ENCODE data around the gene SMARCC2.

DNA sequence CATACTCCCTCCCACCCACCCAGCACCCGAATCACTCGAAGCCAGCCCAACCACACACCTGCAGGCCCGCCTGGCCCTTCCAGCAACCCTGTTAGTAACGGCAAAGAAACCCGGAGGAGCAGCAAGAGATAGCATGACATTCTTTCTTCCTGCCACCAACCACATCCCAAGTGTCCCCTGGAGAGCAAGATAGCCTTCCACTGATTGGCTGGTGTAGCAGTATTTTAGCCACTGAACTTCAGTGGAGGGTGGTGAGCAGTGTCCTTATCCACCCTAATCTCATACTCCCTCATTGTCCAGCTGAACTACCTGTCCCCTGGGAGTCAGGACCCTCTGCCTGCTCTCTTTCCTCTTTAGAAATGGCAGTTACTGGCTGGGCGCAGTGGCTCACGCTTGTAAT is 39.8 kb upstream of the SMARCC2 start:
- no peak for TF ChIP-seq ZNF2 (tag by site-specific recombination; IDR thresholded peaks at IDR 0.05)
- TF ChIP-seq, protein P1, sequence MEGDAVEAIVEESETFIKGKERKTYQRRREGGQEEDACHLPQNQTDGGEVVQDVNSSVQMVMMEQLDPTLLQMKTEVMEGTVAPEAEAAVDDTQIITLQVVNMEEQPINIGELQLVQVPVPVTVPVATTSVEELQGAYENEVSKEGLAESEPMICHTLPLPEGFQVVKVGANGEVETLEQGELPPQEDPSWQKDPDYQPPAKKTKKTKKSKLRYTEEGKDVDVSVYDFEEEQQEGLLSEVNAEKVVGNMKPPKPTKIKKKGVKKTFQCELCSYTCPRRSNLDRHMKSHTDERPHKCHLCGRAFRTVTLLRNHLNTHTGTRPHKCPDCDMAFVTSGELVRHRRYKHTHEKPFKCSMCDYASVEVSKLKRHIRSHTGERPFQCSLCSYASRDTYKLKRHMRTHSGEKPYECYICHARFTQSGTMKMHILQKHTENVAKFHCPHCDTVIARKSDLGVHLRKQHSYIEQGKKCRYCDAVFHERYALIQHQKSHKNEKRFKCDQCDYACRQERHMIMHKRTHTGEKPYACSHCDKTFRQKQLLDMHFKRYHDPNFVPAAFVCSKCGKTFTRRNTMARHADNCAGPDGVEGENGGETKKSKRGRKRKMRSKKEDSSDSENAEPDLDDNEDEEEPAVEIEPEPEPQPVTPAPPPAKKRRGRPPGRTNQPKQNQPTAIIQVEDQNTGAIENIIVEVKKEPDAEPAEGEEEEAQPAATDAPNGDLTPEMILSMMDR (tag by site-specific recombination; IDR thresholded peaks at IDR 0.05): no peak
- no peak for TF ChIP-seq ZNF146 (tag by site-specific recombination; IDR thresholded peaks at IDR 0.05)
- TF ChIP-seq, protein P2, sequence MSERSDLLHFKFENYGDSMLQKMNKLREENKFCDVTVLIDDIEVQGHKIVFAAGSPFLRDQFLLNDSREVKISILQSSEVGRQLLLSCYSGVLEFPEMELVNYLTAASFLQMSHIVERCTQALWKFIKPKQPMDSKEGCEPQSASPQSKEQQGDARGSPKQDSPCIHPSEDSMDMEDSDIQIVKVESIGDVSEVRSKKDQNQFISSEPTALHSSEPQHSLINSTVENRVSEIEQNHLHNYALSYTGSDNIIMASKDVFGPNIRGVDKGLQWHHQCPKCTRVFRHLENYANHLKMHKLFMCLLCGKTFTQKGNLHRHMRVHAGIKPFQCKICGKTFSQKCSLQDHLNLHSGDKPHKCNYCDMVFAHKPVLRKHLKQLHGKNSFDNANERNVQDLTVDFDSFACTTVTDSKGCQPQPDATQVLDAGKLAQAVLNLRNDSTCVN (tag by site-specific recombination; optimal IDR thresholded peaks at IDR 0.05): no peak
- no peak for TF ChIP-seq ZNF768 (tag by site-specific recombination; IDR thresholded peaks at IDR 0.05)
- no peak for TF ChIP-seq ZNF133 (tag by site-specific recombination; IDR thresholded peaks at IDR 0.05)
- no peak for TF ChIP-seq TCF7L2 (IDR thresholded peaks at IDR 0.05; ENCODE audit: borderline replicate concordance, low read depth, low read length)
- no peak for TF ChIP-seq ZBTB1 (tag by site-specific recombination; IDR thresholded peaks at IDR 0.05)
- no peak for TF ChIP-seq REST (tag by site-specific recombination; IDR thresholded peaks at IDR 0.05)
- TF ChIP-seq MEIS1 (CRISPR knock-in tag; IDR thresholded peaks at IDR 0.05; ENCODE audit: borderline replicate concordance): no peak
- no peak for TF ChIP-seq KLF1 (tag by site-specific recombination; IDR thresholded peaks at IDR 0.05)
- no peak for TF ChIP-seq ZNF26 (tag by site-specific recombination; IDR thresholded peaks at IDR 0.05)

Measured in HEK293 (cell line).